SK-N-SH (cell line): ENCODE data around the gene PARK7. TPM values are rescaled to one million over a fixed set of nuclear protein-coding genes. Genes with fewer than 3 reads are reported as not detected.

Experiments
- CTCF ChIA-PET: fragments of 300-600, 350-600 bp; formaldehyde crosslinking; extraction: SDS; loops from one replicate; lab custom pipeline; 2021; lab: Yijun Ruan, JAX
- POLR2A ChIA-PET: fragments of 350-600 bp; sonication (Branson Sonifier 250); formaldehyde crosslinking; extraction: SDS; loops from one replicate; lab custom pipeline; 2020; ENCODE audit warnings: antibody characterized with exemption, inconsistent platforms; lab: Yijun Ruan, JAX
- DNase-seq: peaks from one replicate; pipeline ENCODE4 v3.0.0; 2012
- H2AFZ ChIP-seq: fragments of 200-600 bp; sonication (generic); 2 replicates; pipeline ENCODE4 v1.8.1; 2016; ENCODE audit warnings: antibody characterized with exemption, mild to moderate bottlenecking, low read depth
- H3F3A ChIP-seq: fragments of 200-600 bp; sonication (generic); replicated peaks from 2 replicates; pipeline ENCODE3; 2016; ENCODE audit warnings: antibody characterized with exemption, mild to moderate bottlenecking; ENCODE audit not compliant: insufficient read depth
- H3K27ac ChIP-seq, 2 experiments: fragments of 200-500 bp in 1 of 2; fragments of 200-600 bp in 1 of 2; sonication (Bioruptor generic) in 1 of 2; sonication (generic), shearing (Covaris generic) in 1 of 2; 2 replicates each; pipeline versions ENCODE4 v1.5.1 to v1.6.1; 2014 to 2016; ENCODE audit warnings: low read depth in 2 of 2, inconsistent platforms in 1 of 2, low read length in 1 of 2, mild to moderate bottlenecking in 1 of 2, mixed read lengths in 1 of 2
- H3K27me3 ChIP-seq: fragments of 200-600 bp; sonication (generic), shearing (Covaris generic); 2 replicates; pipeline ENCODE4 v1.6.1; 2016; ENCODE audit warnings: mixed run types; ENCODE audit not compliant: insufficient read depth
- H3K36me3 ChIP-seq, 2 experiments: fragments of 200-500 bp in 1 of 2; fragments of 200-600 bp in 1 of 2; sonication (Bioruptor generic) in 1 of 2; sonication (generic) in 1 of 2; replicated peaks in 1 of 2; 2 replicates each; pipeline versions ENCODE3 to v1.5.1; 2014 to 2016; ENCODE audit warnings: low read length in 1 of 2, mild to moderate bottlenecking in 1 of 2; ENCODE audit not compliant: insufficient read depth in 2 of 2, control insufficient read depth in 1 of 2
- H3K4me1 ChIP-seq, 2 experiments: fragments of 200-500 bp in 1 of 2; fragments of 200-600 bp in 1 of 2; sonication (Bioruptor generic) in 1 of 2; sonication (generic), shearing (Covaris generic) in 1 of 2; 2 replicates each; pipeline versions ENCODE4 v1.5.1 to v1.6.1; 2014 to 2016; ENCODE audit warnings: low read depth in 1 of 2, low read length in 1 of 2, mixed run types in 1 of 2; ENCODE audit not compliant: insufficient read depth in 2 of 2, control insufficient read depth in 1 of 2
- H3K4me2 ChIP-seq: fragments of 200-600 bp; sonication (generic), shearing (Covaris generic); 2 replicates; pipeline ENCODE4 v1.6.1; 2017; ENCODE audit warnings: mixed run types
- H3K4me3 ChIP-seq, 2 experiments: fragments of 200-500 bp in 1 of 2; fragments of 200-600 bp in 1 of 2; sonication (Bioruptor generic) in 1 of 2; sonication (generic), shearing (Covaris generic) in 1 of 2; 2 replicates each; pipeline versions ENCODE4 v1.5.1 to v1.8.1; 2014 to 2016; ENCODE audit warnings: low read depth in 2 of 2, inconsistent platforms in 1 of 2, low read length in 1 of 2, mild to moderate bottlenecking in 1 of 2, mixed read lengths in 1 of 2, moderate library complexity in 1 of 2
- H3K79me2 ChIP-seq: fragments of 200-600 bp; sonication (generic); 2 replicates; pipeline ENCODE4 v1.8.1; 2017; ENCODE audit warnings: mild to moderate bottlenecking; ENCODE audit not compliant: insufficient read depth
- H3K9ac ChIP-seq: fragments of 200-600 bp; sonication (generic); 2 replicates; pipeline ENCODE4 v1.6.1; 2017; ENCODE audit warnings: mixed run types
- H3K9me2 ChIP-seq: fragments of 200-600 bp; sonication (generic); 2 replicates; pipeline ENCODE4 v1.6.1; 2017; ENCODE audit warnings: mixed run types
- H3K9me3 ChIP-seq: fragments of 200-600 bp; sonication (generic); 2 replicates; pipeline ENCODE4 v1.6.1; 2017; ENCODE audit warnings: mixed run types, mild to moderate bottlenecking, moderate library complexity
- H4K20me1 ChIP-seq: fragments of 200-600 bp; sonication (generic); 2 replicates; pipeline ENCODE4 v1.6.1; 2017; ENCODE audit warnings: mild to moderate bottlenecking, mixed run types; ENCODE audit not compliant: insufficient read depth
- CHD2 ChIP-seq: fragments of 150-350 bp; IDR thresholded peaks from 2 replicates; pipeline ENCODE4 v1.6.1; 2018; ENCODE audit warnings: low read length; ENCODE audit not compliant: partially characterized antibody
- ELF1 ChIP-seq: IDR thresholded peaks from 2 replicates; pipeline ENCODE4 v1.4.0; 2012
- EP300 ChIP-seq, 2 experiments: IDR thresholded peaks; 2 replicates each; pipeline versions ENCODE4 v1.4.0 to v1.6.1; 2012; ENCODE audit warnings: borderline replicate concordance in 1 of 2, low read depth in 1 of 2, low read length in 1 of 2
- EZH2phosphoT487 ChIP-seq: fragments of 200-600 bp; sonication (generic); IDR thresholded peaks from 2 replicates; pipeline ENCODE4 v1.6.1; 2017; ENCODE audit warnings: low read depth, mixed run types, mild to moderate bottlenecking, antibody characterized with exemption, moderate library complexity, borderline replicate concordance
- GABPA ChIP-seq: IDR thresholded peaks from 2 replicates; pipeline ENCODE4 v1.4.0; 2012; ENCODE audit warnings: low read depth, mild to moderate bottlenecking
- JUND ChIP-seq: IDR thresholded peaks from 2 replicates; pipeline ENCODE4 v1.4.0; 2012
- MEF2A ChIP-seq: IDR thresholded peaks from 2 replicates; pipeline ENCODE4 v1.4.0; 2012; ENCODE audit warnings: low read depth, borderline replicate concordance
- NFIC ChIP-seq: IDR thresholded peaks from 2 replicates; pipeline ENCODE4 v1.4.0; 2012; ENCODE audit warnings: borderline replicate concordance
- POLR2AphosphoS5 ChIP-seq: IDR thresholded peaks from 2 replicates; pipeline ENCODE4 v1.6.1; 2012; ENCODE audit warnings: low read depth, low read length
- SMC3 ChIP-seq: IDR thresholded peaks from 2 replicates; pipeline ENCODE4 v1.6.1; 2012; ENCODE audit warnings: low read depth, low read length, improper control_type of control experiment
- TAF1 ChIP-seq: IDR thresholded peaks from 2 replicates; pipeline ENCODE4 v1.6.1; 2012; ENCODE audit warnings: low read depth, mild to moderate bottlenecking, low read length, moderate library complexity, borderline replicate concordance
- TCF12 ChIP-seq: IDR thresholded peaks from 2 replicates; pipeline ENCODE4 v1.4.0; 2012
- YY1 ChIP-seq: IDR thresholded peaks from 2 replicates; pipeline ENCODE4 v1.4.0; 2012; ENCODE audit warnings: low read depth, mild to moderate bottlenecking
- WGBS: methylation state at CpG from one replicate; pipeline ENCODE4 v1.1.6; 2017; ENCODE audit warnings: low lambda C conversion rate; 5-methylcytosine and 5-hydroxymethylcytosine counted together
- polyA plus RNA-seq, 3 experiments: library from polyadenylated mRNA; depleted of rRNA; stranded (reverse); fragments of >200 nt; gene quantifications; 2 replicates each; pipeline ENCODE4 v1.2.3, GENCODE V29; 2012
- TF ChIP-seq, protein P1 (sequence below): IDR thresholded peaks from 2 replicates; pipeline ENCODE4 v1.4.0; 2012; ENCODE audit warnings: low read depth, borderline replicate concordance
- TF ChIP-seq, protein P2 (sequence below): IDR thresholded peaks from 2 replicates; pipeline ENCODE4 v1.4.0; 2012; ENCODE audit warnings: low read depth
- TF ChIP-seq, protein P3 (sequence below): fragments of 150-350 bp; IDR thresholded peaks from 2 replicates; pipeline ENCODE4 v1.6.1; 2017; ENCODE audit warnings: antibody characterized with exemption, low read length, low read depth, borderline replicate concordance

PARK7 gene
- polyA plus RNA-seq, 1 of the 3 experiments (the other 2 are of a cell fraction): 415 TPM

DNA sequence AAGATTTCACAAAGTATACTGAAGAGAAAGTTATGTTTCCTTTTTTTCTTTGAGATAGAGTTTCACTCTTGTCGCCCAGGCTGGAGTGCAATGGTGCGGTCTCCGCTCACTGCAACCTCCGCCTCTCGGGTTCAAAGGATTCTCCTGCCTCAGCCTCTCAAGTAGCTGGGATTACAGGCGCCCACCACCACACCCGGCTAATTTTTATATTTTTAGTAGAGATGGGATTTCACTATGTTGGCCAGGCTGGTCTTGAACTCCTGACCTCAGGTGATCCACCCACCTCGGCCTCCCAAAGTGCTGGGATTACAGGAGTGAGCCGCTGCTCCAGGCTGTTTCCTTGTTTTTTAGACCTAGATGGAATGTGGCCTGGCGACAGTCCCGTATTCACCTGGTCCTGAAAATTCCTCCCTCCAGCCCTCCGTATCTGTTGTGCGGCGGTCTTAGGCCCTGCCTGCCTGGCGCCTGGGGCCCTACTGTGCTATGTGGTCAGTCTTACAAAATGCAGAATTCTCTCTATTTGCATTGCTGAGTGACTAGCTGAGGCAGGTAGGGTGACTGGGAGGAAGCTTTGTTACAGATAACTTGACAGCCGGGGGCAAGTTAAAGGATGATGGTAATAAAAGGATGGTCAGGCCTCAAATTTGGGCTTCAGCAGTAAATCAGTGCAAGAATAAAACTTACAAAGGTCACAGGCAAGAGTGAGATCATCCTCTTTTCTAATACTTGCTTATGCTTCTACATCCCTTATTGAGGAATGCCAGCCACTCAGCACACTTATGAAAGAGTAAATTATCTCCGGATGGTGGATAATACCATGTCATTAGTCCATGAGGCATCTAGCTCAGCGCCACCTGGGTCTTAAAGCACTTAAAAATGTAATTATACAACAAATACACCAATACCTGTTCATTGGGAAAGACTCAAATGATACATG is 30.3 kb downstream of the PARK7 start:
- H3K36me3 ChIP-seq: no peaks in the 10 kb centered on the region
- no peak overlapping the region for H2AFZ ChIP-seq
- POLR2A ChIA-PET: no interaction called here
- H3K4me3 ChIP-seq: no peak overlapping the region
- H3K9ac ChIP-seq: no peak overlapping the region
- CTCF ChIA-PET: interaction anchor here (0.7 to 1.9 kb wide), 3 partner anchors 23 to 323 kb away, joined by 3 to 6 read pairs (median 4); no protein-coding TSS in a partner anchor
- H3F3A ChIP-seq: no peaks in the 10 kb centered on the region
- H4K20me1 ChIP-seq: no peaks in the 10 kb centered on the region
- H3K27ac ChIP-seq: no peak overlapping the region
- H3K4me2 ChIP-seq: no peak overlapping the region
- TF ChIP-seq JUND: no peak
- TF ChIP-seq, protein P1, sequence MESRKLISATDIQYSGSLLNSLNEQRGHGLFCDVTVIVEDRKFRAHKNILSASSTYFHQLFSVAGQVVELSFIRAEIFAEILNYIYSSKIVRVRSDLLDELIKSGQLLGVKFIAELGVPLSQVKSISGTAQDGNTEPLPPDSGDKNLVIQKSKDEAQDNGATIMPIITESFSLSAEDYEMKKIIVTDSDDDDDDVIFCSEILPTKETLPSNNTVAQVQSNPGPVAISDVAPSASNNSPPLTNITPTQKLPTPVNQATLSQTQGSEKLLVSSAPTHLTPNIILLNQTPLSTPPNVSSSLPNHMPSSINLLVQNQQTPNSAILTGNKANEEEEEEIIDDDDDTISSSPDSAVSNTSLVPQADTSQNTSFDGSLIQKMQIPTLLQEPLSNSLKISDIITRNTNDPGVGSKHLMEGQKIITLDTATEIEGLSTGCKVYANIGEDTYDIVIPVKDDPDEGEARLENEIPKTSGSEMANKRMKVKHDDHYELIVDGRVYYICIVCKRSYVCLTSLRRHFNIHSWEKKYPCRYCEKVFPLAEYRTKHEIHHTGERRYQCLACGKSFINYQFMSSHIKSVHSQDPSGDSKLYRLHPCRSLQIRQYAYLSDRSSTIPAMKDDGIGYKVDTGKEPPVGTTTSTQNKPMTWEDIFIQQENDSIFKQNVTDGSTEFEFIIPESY: no peak
- TF ChIP-seq ELF1: no peak
- TF ChIP-seq, protein P2, sequence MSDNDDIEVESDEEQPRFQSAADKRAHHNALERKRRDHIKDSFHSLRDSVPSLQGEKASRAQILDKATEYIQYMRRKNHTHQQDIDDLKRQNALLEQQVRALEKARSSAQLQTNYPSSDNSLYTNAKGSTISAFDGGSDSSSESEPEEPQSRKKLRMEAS: no peak
- TF ChIP-seq EZH2phosphoT487: no peak
- TF ChIP-seq CHD2: no peak
- WGBS: 93% methylated on average over 18 of the region's 18 CpGs
- H3K27me3 ChIP-seq: no peaks in the 10 kb centered on the region
- H3K9me2 ChIP-seq: no peaks in the 10 kb centered on the region
- no peaks in the 10 kb centered on the region for H3K4me1 ChIP-seq
- no peaks in the 10 kb centered on the region for H3K9me3 ChIP-seq
- no peaks in the 10 kb centered on the region for H3K79me2 ChIP-seq
- DNase-seq: no peak

DNA sequence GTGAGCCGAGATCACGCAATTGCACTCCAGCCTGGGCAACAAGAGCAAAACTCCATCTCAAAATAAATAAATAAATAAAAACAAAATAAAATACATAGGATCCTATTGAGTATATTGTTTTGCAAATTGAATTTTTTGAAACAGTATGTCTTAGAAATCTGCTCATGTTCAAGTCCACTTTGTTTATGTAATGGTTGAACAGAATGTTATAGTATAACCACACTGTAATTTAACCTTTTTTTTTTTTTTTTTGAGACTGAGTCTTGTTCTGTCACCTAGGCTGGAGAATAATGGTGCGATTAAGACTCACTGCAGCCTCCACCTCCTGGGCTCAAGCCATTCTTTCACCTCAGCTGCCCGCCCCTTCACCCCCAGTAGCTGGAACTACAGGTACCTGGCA is 31.4 kb downstream of the PARK7 start:
- ChIA-PET CTCF (interaction anchor here (1.2 kb wide), 1 partner anchor 10 kb away, joined by 4 read pairs; no protein-coding TSS in a partner anchor), POLR2A (no interaction called here)
- Histone ChIP-seq H3K4me1 (no peaks in the 10 kb centered on the region), H3K9ac (no peak overlapping the region), H3F3A (no peaks in the 10 kb centered on the region), H3K4me3 (no peak overlapping the region), H3K79me2 (no peaks in the 10 kb centered on the region), H3K9me3 (no peaks in the 10 kb centered on the region), H2AFZ (no peak overlapping the region), H3K36me3 (no peaks in the 10 kb centered on the region), H3K9me2 (no peaks in the 10 kb centered on the region), H4K20me1 (no peaks in the 10 kb centered on the region), H3K27me3 (no peaks in the 10 kb centered on the region), H3K4me2 (no peak overlapping the region), H3K27ac (no peak overlapping the region)
- no peak for DNase-seq
- TF ChIP-seq, protein P1: no peak
- TF ChIP-seq NFIC (no peak), YY1 (no peak), GABPA (no peak), MEF2A (no peak), POLR2AphosphoS5 (no peak), EP300 (IDR thresholded peaks at IDR 0.05; ENCODE audit: borderline replicate concordance in 1 of 2, low read depth in 1 of 2, low read length in 1 of 2) (no peak), EZH2phosphoT487 (no peak), SMC3 (no peak), CHD2 (no peak), TCF12 (no peak), TAF1 (no peak)
- TF ChIP-seq, protein P3, sequence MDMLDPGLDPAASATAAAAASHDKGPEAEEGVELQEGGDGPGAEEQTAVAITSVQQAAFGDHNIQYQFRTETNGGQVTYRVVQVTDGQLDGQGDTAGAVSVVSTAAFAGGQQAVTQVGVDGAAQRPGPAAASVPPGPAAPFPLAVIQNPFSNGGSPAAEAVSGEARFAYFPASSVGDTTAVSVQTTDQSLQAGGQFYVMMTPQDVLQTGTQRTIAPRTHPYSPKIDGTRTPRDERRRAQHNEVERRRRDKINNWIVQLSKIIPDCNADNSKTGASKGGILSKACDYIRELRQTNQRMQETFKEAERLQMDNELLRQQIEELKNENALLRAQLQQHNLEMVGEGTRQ: no peak
- 97% methylated on average over 4 of the region's 4 CpGs for WGBS
